ENCODE data around the gene SNCA.

DNA sequence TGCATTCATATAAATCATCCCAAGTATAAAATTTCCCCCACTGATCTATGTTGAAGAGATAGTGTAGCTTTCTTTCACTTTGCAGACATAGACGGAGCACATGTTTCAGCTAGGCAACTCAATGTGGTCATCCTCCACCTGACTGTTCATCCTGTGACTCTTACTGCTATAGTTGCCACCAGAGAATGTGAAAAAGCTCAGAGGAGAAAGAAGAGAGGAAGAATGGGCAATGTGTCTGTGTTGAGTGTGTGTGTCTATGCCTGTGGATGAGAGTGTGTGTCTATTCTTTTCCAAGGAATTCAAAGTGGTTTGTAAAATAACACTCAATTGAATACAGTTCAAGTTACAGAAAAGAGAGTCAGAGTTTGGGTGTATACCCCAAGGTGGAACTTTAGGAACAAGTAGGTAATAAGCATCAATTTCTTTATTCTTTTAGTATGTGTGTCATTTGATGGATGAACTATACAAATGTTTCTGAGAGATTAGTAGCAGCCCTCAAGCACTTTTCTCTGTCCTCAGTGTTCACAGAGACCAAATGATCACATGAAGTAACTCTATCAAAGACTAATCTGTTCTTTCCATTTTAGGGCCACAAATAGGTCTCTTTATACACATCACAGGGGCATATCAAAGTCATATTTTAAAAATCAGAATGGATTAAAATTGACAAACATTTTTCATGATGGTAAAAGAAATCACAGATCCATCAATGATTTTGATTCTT is 2.3 kb downstream of the SNCA start:
- TF ChIP-seq, protein P1, sequence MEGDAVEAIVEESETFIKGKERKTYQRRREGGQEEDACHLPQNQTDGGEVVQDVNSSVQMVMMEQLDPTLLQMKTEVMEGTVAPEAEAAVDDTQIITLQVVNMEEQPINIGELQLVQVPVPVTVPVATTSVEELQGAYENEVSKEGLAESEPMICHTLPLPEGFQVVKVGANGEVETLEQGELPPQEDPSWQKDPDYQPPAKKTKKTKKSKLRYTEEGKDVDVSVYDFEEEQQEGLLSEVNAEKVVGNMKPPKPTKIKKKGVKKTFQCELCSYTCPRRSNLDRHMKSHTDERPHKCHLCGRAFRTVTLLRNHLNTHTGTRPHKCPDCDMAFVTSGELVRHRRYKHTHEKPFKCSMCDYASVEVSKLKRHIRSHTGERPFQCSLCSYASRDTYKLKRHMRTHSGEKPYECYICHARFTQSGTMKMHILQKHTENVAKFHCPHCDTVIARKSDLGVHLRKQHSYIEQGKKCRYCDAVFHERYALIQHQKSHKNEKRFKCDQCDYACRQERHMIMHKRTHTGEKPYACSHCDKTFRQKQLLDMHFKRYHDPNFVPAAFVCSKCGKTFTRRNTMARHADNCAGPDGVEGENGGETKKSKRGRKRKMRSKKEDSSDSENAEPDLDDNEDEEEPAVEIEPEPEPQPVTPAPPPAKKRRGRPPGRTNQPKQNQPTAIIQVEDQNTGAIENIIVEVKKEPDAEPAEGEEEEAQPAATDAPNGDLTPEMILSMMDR (IDR thresholded peaks at IDR 0.05) = no peak
- no peak for TF ChIP-seq POLR2A (IDR thresholded peaks at IDR 0.05)

All from esophagus squamous epithelium (tissue), 4 donors.